Fibroblast of pulmonary artery (primary cell): Measurements from ENCODE around the gene UBE4B.
"Not testable (repeated sequence)": the region's sequence is repeated elsewhere in the genome, so short reads cannot be mapped to it uniquely, and the experiment has no call there.

Experiments used
- DNase-seq: peaks from one replicate; pipeline ENCODE4 v3.0.0-alpha.2; 2010; ENCODE audit warnings: low read depth
- H3K4me3 ChIP-seq: replicated peaks from 2 replicates; pipeline ENCODE4 v1.5.1; 2011; ENCODE audit warnings: low read depth, mild to moderate bottlenecking, control low read depth, low read length, moderate library complexity
- CTCF ChIP-seq: IDR thresholded peaks from 2 replicates; pipeline ENCODE4 v1.5.1; 2011; ENCODE audit warnings: mild to moderate bottlenecking, control low read depth, low read length, inconsistent platforms; ENCODE audit errors: missing control alignments

Gene UBE4B

DNA sequence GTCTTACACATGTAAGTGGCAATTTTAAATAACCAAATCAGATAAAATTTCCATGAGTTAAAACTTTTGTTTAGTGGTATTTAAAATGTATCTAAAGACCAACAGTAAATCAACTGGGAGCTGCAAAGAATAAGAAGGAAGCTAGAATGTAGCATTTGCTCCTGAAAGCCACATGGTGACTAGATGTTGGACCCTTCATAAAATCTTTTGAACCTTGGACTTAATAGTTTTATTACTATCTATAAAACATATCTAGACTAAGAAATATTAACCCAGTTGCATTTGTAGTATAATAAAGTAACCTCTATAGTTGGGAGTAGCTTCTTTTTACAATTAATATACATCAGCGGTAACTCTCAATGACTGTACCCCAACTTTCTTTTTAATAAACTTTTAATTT is 72.1 kb downstream of the UBE4B start:
- no peak overlapping the region for H3K4me3 ChIP-seq
- no peak for DNase-seq
- no peak for TF ChIP-seq CTCF

- TF ChIP-seq CTCF = no peak
- DNase-seq = peak; percentile 15
- H3K4me3 ChIP-seq = no peak overlapping the region
Measured at GRCh38 chr1:10105484-10105883, 72.7 kb downstream of the UBE4B start.

GRCh38 chr1:10106241-10106640 is 73.5 kb downstream of the UBE4B start:
- H3K4me3 ChIP-seq = no peak overlapping the region
- no peak for DNase-seq
- no peak for TF ChIP-seq CTCF

GRCh38 chr1:10106756-10107475 is 74.2 kb downstream of the UBE4B start:
- DNase-seq = no peak
- H3K4me3 ChIP-seq = no peak overlapping the region
- no peak for TF ChIP-seq CTCF

- H3K4me3 ChIP-seq, DNase-seq: not testable (repeated sequence)
Measured at GRCh38 chr1:10107476-10107847, 74.7 kb downstream of the UBE4B start.

DNA sequence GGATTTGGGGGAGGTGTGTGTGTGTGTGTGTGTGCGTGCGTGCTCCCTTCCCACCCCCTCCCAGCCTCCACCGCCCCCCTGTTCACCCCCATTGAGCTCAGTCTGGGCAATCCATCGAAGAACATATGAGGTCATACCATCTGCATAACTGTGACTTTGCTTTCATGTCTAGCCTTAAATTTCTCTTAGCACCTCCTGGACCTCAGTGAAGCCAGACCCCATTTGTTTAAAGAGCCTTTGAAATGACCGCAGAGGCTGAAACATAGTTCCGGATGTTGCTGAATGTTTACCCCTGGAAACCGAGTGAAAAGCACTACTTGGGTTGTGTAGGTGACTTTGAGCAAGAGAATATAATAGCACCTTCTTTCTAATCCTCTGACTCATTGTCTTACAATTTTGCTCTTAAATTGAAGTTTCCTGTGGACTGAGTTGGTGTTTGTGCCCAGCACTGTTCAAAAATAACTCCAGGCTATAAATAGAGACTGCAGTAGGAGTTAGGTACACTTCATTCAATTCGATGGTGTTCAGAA is 75.4 kb downstream of the UBE4B start:
- no peak for TF ChIP-seq CTCF
- peak; percentile 69 for DNase-seq
- H3K4me3 ChIP-seq = no peak overlapping the region

GRCh38 chr1:10108948-10109708 is 76.4 kb downstream of the UBE4B start:
- no peak for TF ChIP-seq CTCF
- H3K4me3 ChIP-seq = no peak overlapping the region
- DNase-seq = no peak
